ENCODE results near the gene PRPSAP2. TPM values are rescaled to one million over a fixed set of nuclear protein-coding genes. Genes with fewer than 3 reads are reported as not detected.

The PRPSAP2 gene
- total and polyA plus RNA-seq, 2 of the 4 experiments (the other 2 are of a cell fraction), result 22.9 to 28.1 TPM

DNA sequence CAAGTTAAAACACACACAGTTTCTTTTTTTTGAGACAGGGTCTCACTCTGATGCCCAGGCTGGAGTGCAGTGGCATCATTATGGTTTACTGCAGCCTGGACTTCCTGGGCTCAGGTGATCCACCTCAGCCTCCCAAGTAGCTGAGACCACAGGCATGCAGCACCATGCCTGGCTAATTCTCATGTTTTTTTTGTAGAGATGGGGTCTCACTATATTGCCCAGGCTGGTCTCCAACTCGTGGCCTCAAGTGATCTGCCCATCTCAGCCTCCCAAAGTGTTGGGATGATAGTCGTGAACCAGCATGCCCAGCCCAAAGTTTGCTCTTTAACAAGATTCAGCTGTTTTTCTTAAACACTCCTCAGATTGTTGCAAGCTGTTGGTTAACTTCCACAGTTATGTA, 39.0 kb downstream of the PRPSAP2 start:
- Histone ChIP-seq H2AK9ac (replicated peaks; ENCODE audit: low read depth, low read length, poor library complexity) (no peak overlapping the region), H3K9ac (ENCODE audit: low read depth, low read length) (no peak overlapping the region), H3K27me3 (ENCODE audit: control insufficient read depth, insufficient read depth, low read length) (no peaks in the 10 kb centered on the region), H3K9me1 (ENCODE audit: insufficient read depth, low read length) (peaks cover 4% of the 10 kb centered on the region; the same call in 1 of the 2 replicates), H4K20me1 (ENCODE audit: insufficient read depth, low read length) (0 out of 2 replicates have a peak, but pooled peaks cover 3% of the 10 kb centered on the region), H3K18ac (ENCODE audit: low read depth, low read length) (no peak overlapping the region), H4K91ac (ENCODE audit: insufficient read depth, low read depth, low read length) (no peak overlapping the region), H3K36me3 (ENCODE audit: control insufficient read depth, insufficient read depth, low read length) (peaks cover 25% of the 10 kb centered on the region), H3K56ac (ENCODE audit: extremely low read depth, insufficient read depth, low read length) (no peak overlapping the region), H3K27ac (ENCODE audit: insufficient read depth, low read length) (no peak overlapping the region), H2BK20ac (ENCODE audit: low read depth, low read length) (no peak overlapping the region), H3K4me1 (ENCODE audit: control insufficient read depth, insufficient read depth, low read length) (no peaks in the 10 kb centered on the region), H4K8ac (ENCODE audit: low read depth in 2 of 2, low read length in 2 of 2) (no peak overlapping the region), H2AFZ (replicated peaks; ENCODE audit: low read length, poor library complexity) (no peak overlapping the region), H2BK15ac (ENCODE audit: low read depth, low read length) (no peak overlapping the region), H3K4ac (ENCODE audit: low read depth, low read length) (no peak overlapping the region), H2BK120ac (ENCODE audit: low read depth, low read length) (no peak overlapping the region), H4K5ac (ENCODE audit: low read depth, low read length) (no peak overlapping the region), H3K79me1 (ENCODE audit: low read depth in 1 of 2, low read length in 2 of 2) (peaks cover 8 to 21% of the 10 kb centered on the region in 2 experiments), H2AK5ac (ENCODE audit: low read depth, low read length) (no peak overlapping the region), H3K4me3 (ENCODE audit: insufficient read depth, low read depth, low read length) (no peak overlapping the region), H3K9me3 (ENCODE audit: control insufficient read depth, insufficient read depth, low read length) (no peaks in the 10 kb centered on the region), H3K23ac (ENCODE audit: low read depth, low read length) (no peak overlapping the region), H2BK5ac (ENCODE audit: low read depth, low read length, poor library complexity, severe bottlenecking) (no peak overlapping the region), H3K4me2 (ENCODE audit: low read depth, low read length) (no peak overlapping the region), H3K14ac (replicated peaks; ENCODE audit: low read depth, low read length) (no peak overlapping the region)
- WGBS, 2 experiments (ENCODE audit: extremely low coverage in 2 of 2, insufficient read length in 1 of 2), result no CpG with 5 or more reads among the region's 2 CpGs
- intact Hi-C loops (cut with micrococcal nuclease), result no loop called here
- ChIA-PET CTCF (no interaction called here), POLR2A (ENCODE audit: unreplicated experiment) (no interaction called here)
- no peak for DNase-seq
- BruUV-seq (replicated peaks), result no TSS peak
- in situ Hi-C loops (cut with MboI; ENCODE audit: low sequenced_read_pairs), result no loop called here
- ATAC-seq (ENCODE audit: low read depth), result no peak
- TF ChIP-seq MAFK (IDR thresholded peaks at IDR 0.05; ENCODE audit: low read depth, low read length) (no peak), FOS (IDR thresholded peaks at IDR 0.05; ENCODE audit: low read depth, low read length) (no peak), RCOR1 (IDR thresholded peaks at IDR 0.05; ENCODE audit: insufficient replicate concordance, low read length) (no peak), RAD21 (IDR thresholded peaks at IDR 0.05; ENCODE audit: low read length) (no peak), BHLHE40 (IDR thresholded peaks at IDR 0.05; ENCODE audit: low read depth, low read length) (no peak), SMC3 (IDR thresholded peaks at IDR 0.05; ENCODE audit: low read depth, low read length) (no peak), MXI1 (IDR thresholded peaks at IDR 0.05; ENCODE audit: borderline replicate concordance, low read depth, low read length) (no peak)
- TF ChIP-seq, protein P1, sequence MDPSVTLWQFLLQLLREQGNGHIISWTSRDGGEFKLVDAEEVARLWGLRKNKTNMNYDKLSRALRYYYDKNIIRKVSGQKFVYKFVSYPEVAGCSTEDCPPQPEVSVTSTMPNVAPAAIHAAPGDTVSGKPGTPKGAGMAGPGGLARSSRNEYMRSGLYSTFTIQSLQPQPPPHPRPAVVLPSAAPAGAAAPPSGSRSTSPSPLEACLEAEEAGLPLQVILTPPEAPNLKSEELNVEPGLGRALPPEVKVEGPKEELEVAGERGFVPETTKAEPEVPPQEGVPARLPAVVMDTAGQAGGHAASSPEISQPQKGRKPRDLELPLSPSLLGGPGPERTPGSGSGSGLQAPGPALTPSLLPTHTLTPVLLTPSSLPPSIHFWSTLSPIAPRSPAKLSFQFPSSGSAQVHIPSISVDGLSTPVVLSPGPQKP (IDR thresholded peaks at IDR 0.05; ENCODE audit: borderline replicate concordance, low read depth, low read length), result no peak
- dilution Hi-C loops (cut with HindIII; ENCODE audit: low sequenced_read_pairs, unreplicated experiment), result no loop called here
